Fibroblast of villous mesenchyme (primary cell): ENCODE data around the gene CHD1. TPM values are rescaled to one million over a fixed set of nuclear protein-coding genes. Genes with fewer than 3 reads are reported as not detected.
A peak's percentile ranks its signal among the peaks of the same experiment; 100 is the strongest.

Source experiments
- DNase-seq: peaks from one replicate; pipeline ENCODE4 v3.0.0-alpha.2; 2010; ENCODE audit warnings: low read depth
- H3K4me3 ChIP-seq: 2 replicates; pipeline ENCODE4 v1.5.1; 2011; ENCODE audit warnings: low read depth, mild to moderate bottlenecking, low read length
- CTCF ChIP-seq: IDR thresholded peaks from 2 replicates; pipeline ENCODE4 v1.5.1; 2012; ENCODE audit warnings: low read depth, mild to moderate bottlenecking, low read length; ENCODE audit not compliant: insufficient read depth
- total RNA-seq: library from RNA; depleted of rRNA; stranded (reverse); fragments of >200 nt; gene quantifications from 2 replicates; pipeline ENCODE4 v1.2.3, GENCODE V29; 2012

The CHD1 gene
- total RNA-seq, 1 donor, result 50.1 TPM

- DNase-seq, result no peak
- no peak for TF ChIP-seq CTCF
- H3K4me3 ChIP-seq, result no peak overlapping the region
Observed at GRCh38 chr5:98954392-98955028, 25.7 kb upstream of the CHD1 start.

GRCh38 chr5:98942847-98943246 lies 14.0 kb upstream of the CHD1 start:
- TF ChIP-seq CTCF, result no peak
- no peak overlapping the region for H3K4me3 ChIP-seq
- peak; percentile 88 for DNase-seq

GRCh38 chr5:98941131-98941883 lies 12.5 kb upstream of the CHD1 start:
- no peak for TF ChIP-seq CTCF
- no peak overlapping the region for H3K4me3 ChIP-seq
- DNase-seq, result no peak

- no peak for TF ChIP-seq CTCF
- DNase-seq, result peak; percentile 38
- H3K4me3 ChIP-seq, result no peak overlapping the region
Observed at GRCh38 chr5:98940581-98940980, 11.8 kb upstream of the CHD1 start.

GRCh38 chr5:98938464-98938863 lies 9.7 kb upstream of the CHD1 start:
- no peak for TF ChIP-seq CTCF
- no peak overlapping the region for H3K4me3 ChIP-seq
- no peak for DNase-seq

GRCh38 chr5:98936948-98937715 lies 8.3 kb upstream of the CHD1 start:
- H3K4me3 ChIP-seq, result no peak overlapping the region
- DNase-seq, result no peak
- TF ChIP-seq CTCF, result no peak
